Activated CD4-positive, alpha-beta memory T cell treated with anti-CD3 and anti-CD28 coated beads for 36 hours (primary cell): Measurements from ENCODE around the gene MICAL3. TPM values are rescaled to one million over a fixed set of nuclear protein-coding genes. Genes with fewer than 3 reads are reported as not detected.
"Not testable (repeated sequence)": the region's sequence is repeated elsewhere in the genome, so short reads cannot be mapped to it uniquely, and the experiment has no call there.

Experiments
- CTCF ChIA-PET: fragments of 350-600 bp; sonication (Branson Sonifier 250); formaldehyde crosslinking; loops from one replicate; lab custom pipeline; 2021; ENCODE audit warnings: antibody characterized with exemption, inconsistent platforms; lab: Charles Lee
- POLR2A ChIA-PET: fragments of 350-600 bp; sonication (Branson Sonifier 250); formaldehyde crosslinking; loops from one replicate; lab custom pipeline; 2021; ENCODE audit warnings: antibody characterized with exemption; lab: Charles Lee
- DNase-seq: peaks from one replicate; pipeline ENCODE4 v3.0.0-alpha.2; 2020
- H3K27ac Mint-ChIP-seq: one replicate; pipeline ENCODE4 v1.8.0; 2021; ENCODE audit warnings: mixed read lengths
- H3K27me3 Mint-ChIP-seq: one replicate; pipeline ENCODE4 v1.8.0; 2021; ENCODE audit warnings: mixed read lengths
- H3K36me3 Mint-ChIP-seq: one replicate; pipeline ENCODE4 v1.8.0; 2021; ENCODE audit warnings: mixed read lengths
- H3K4me1 Mint-ChIP-seq: one replicate; pipeline ENCODE4 v1.8.0; 2021; ENCODE audit warnings: low read depth, mixed read lengths
- H3K4me3 Mint-ChIP-seq: one replicate; pipeline ENCODE4 v1.8.0; 2021; ENCODE audit warnings: mild to moderate bottlenecking, mixed read lengths
- H3K9me3 Mint-ChIP-seq: one replicate; pipeline ENCODE4 v1.8.0; 2021; ENCODE audit warnings: mixed read lengths
- intact Hi-C: fragments of 100-400 bp; cut with micrococcal nuclease; formaldehyde crosslinking; loops from one replicate; pipeline ENCODE4 v1.15.1; 2023
- total RNA-seq, 2 experiments: library from RNA; stranded (reverse); gene quantifications; one replicate each; pipeline ENCODE4 v1.2.3, GENCODE V29; 2021

Gene MICAL3
- total RNA-seq, 2 experiments from 2014 or later: 29.7 to 37.2 TPM

DNA sequence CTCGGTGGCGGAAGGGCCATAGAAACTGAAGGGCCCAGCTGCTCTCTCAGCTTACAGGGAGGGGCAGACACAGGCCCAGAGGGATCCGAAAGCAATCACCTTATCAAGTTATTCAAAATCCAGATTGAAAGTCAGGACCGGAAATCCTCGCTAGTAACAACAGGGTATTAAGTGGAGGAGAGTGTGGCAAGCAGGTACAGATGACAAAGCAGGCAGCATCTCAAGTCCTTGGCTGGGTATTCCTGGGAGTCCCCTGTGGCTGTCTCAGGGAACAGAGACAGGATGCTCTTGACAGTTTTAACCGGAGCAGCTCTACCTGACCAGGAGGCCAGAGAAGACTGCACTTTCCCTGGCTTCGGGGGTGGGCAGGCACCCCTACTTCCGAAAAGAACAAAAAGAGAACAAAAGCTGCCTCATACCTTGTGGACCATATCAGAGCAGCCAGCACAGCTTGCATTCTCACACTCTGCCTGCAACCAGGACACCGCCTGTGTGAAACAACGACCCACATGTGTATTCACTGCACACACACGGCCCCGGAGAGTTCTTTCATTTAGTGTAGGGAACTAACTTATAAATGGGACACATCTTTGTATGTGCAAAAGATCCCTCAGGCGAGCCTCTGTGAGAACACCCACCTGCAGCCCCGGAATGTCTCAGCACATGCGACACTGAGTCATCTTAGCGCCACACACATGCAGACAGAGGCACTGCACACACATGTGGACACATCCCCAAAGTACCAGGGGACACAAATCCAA is 78.3 kb downstream of the MICAL3 start:
- Mint-ChIP-seq H3K27ac (no peak overlapping the region), H3K4me3 (no peak overlapping the region), H3K36me3 (no peaks in the 10 kb centered on the region), H3K27me3 (no peaks in the 10 kb centered on the region), H3K4me1 (peaks cover 16% of the 10 kb centered on the region), H3K9me3 (no peaks in the 10 kb centered on the region)
- POLR2A ChIA-PET: no interaction called here
- CTCF ChIA-PET: no interaction called here
- intact Hi-C loops: no loop called here
- no peak for DNase-seq

DNA sequence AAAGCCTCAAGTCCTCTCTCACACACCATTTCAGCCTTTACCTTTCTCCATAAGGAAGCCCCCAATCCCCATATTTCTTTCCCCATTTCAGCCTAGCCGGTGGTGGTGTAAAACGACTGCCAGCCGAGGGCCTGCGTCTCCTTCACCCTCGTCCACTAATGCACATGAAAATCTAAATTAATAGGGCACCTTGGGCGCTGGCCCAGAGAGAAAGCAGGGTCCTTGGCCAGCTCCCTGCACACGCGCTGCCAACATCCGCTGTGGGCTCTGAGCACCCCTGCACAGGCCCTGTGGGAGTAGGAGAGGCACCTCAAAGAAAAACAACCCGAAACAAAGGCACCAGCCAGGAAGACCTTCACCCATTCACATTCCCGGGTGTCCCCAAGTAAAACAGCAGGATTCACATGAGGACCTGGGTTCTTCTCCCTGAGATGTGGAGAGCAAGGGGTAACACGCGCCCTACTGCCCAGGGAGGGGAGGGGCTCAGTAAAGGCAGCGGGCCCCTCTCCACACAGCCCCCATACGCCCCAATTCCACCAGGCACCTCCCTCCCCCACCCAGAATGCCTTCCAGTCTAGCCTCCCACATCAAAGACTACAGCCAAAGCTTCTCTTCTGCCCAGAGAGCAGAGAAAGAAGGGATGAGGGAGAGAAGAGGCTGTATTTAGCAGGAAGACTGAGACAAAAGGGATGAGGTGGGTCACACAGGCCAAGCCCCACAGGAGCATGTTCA is 79.0 kb downstream of the MICAL3 start:
- no peaks in the 10 kb centered on the region for H3K27me3 Mint-ChIP-seq
- ChIA-PET CTCF (no interaction called here), POLR2A (no interaction called here)
- H3K36me3 Mint-ChIP-seq: no peaks in the 10 kb centered on the region
- no peak for DNase-seq
- H3K4me3 Mint-ChIP-seq: no peak overlapping the region
- no peaks in the 10 kb centered on the region for H3K9me3 Mint-ChIP-seq
- intact Hi-C loops: no loop called here
- peaks cover 16% of the 10 kb centered on the region for H3K4me1 Mint-ChIP-seq
- no peak overlapping the region for H3K27ac Mint-ChIP-seq

DNA sequence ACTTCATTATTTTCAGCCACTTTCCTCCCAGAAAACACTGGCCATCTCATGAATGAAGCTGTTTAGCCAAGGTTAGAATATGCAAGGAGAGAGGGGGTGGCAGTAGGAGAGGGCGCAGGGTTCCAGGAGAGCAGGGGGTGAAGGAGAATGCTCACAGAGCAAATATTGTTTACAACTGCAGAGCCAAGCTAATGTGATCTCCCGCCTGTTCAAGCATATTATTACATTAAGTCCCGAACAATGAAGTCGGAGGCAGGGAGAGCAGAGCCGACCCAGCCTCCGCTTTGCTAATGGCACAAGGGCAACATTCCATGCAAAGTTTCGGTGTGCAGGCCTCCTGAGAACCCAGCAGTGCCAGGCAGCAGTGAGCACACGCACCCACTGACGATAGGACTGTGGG is 80.1 kb downstream of the MICAL3 start:
- H3K9me3 Mint-ChIP-seq: no peaks in the 10 kb centered on the region
- peaks cover 11% of the 10 kb centered on the region for H3K4me1 Mint-ChIP-seq
- POLR2A ChIA-PET: no interaction called here
- intact Hi-C loops: no loop called here
- CTCF ChIA-PET: no interaction called here
- H3K36me3 Mint-ChIP-seq: no peaks in the 10 kb centered on the region
- no peak for DNase-seq
- H3K4me3 Mint-ChIP-seq: no peak overlapping the region
- no peaks in the 10 kb centered on the region for H3K27me3 Mint-ChIP-seq
- no peak overlapping the region for H3K27ac Mint-ChIP-seq

DNA sequence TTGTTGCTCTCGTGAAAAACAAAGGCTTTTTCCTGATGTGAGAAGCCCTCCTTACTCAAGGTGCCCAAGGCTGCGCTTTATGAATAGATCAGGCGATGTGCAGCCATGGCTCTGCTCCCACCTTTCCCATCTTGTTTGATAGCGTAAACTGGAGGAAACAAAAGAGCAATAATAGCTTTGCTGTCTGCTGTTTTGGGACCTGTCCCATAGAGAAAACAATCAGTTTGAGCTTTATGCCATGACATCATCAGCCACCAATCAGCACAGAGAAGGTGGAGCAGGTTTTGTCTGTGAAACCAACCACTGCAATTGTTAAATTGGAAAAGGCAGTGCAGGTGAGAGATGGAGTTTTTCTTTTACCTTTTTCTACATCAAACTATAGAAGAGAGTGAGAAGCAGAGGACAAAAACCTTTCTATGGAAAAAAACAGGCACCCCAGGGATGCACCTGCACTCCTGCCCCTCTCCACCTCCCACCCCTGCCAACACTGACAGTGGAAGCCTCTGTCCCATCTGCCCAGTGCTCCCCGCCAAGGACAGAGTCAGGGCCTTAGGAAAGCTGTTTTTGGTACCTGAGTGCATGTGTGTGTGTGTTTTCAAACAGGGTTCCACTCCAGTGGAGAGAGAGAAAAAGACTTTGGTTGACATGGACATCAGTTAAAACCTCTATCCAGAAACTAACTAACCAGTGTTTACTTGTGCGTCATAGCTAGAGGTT is 80.7 kb downstream of the MICAL3 start:
- Mint-ChIP-seq H3K4me3 (no peak overlapping the region), H3K36me3 (no peaks in the 10 kb centered on the region), H3K27me3 (no peaks in the 10 kb centered on the region), H3K4me1 (peaks cover 10% of the 10 kb centered on the region), H3K27ac (no peak overlapping the region), H3K9me3 (no peaks in the 10 kb centered on the region)
- ChIA-PET POLR2A (no interaction called here), CTCF (no interaction called here)
- intact Hi-C loops: no loop called here
- DNase-seq: no peak

DNA sequence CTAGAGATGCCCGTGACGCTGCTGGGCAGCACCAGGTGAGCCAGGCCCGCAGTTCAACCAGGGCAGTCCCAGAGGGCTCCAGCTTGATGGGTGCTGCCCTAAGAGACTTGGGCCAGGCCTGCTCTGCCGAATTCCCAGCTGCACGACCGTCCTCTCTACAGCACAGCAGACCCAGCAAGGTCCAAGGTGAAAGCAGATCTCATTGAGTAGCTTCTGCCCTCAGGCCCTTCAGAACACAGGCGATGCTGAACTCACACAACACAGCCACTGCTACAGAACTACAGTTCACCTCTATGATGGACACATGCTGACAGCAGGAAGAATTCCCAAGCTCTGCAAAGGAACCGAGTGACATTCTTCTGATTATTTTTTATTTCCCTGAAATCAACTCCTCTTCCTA is 81.6 kb downstream of the MICAL3 start:
- intact Hi-C loops: no loop called here
- Mint-ChIP-seq H3K36me3 (no peaks in the 10 kb centered on the region), H3K9me3 (no peaks in the 10 kb centered on the region), H3K27ac (no peak overlapping the region), H3K4me1 (peaks cover 6% of the 10 kb centered on the region), H3K27me3 (no peaks in the 10 kb centered on the region), H3K4me3 (no peak overlapping the region)
- CTCF ChIA-PET: no interaction called here
- DNase-seq: no peak
- POLR2A ChIA-PET: no interaction called here

DNA sequence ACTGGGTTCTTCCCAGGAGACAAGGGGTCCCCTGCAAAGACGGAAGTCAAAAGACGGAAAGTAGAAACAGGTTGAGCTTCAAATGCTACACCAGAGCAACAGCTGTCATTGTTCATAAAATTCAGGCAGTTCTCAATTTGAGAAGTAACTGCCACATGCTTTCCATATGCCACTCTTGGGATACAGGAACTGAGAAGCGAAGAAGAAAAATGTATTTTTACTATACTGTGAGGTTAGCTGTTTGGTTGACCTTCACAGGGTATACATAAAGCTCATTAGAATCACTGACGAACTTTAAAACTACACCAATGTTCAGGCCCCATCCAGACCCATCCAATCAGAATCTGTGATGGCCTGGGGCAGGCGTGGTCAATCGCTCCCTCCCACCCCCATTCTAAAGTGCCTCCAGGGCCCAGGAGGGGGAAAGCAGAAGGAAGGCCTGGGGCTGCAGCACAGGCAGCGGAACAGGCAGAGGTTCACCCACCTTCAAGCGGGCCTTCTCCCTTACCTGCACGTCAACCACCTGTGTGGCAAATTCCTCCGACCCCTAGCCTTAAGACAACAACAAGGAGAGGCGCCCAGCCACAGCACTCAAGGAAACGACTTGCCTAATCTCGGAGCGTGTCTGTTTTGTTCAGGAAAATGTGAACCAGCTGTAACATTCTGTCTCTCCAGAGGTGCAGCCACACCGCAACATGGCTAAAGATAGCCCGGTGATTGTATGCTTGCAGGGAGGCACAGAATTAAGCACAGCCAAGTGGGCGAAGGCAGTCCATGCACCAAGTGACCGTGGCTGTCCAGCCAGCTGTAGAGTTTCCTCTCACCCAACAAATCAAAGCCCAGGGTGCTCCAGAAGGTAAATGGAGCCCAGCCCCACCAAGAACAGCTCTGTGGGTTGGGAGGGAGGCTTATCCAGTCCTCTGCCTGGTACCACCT is 82.6 kb downstream of the MICAL3 start:
- Mint-ChIP-seq H3K4me1 (peaks cover 2% of the 10 kb centered on the region), H3K27ac (no peak overlapping the region), H3K9me3 (no peaks in the 10 kb centered on the region), H3K36me3 (peaks cover 6% of the 10 kb centered on the region), H3K4me3 (no peak overlapping the region), H3K27me3 (no peaks in the 10 kb centered on the region)
- intact Hi-C loops: no loop called here
- DNase-seq: no peak
- CTCF ChIA-PET: no interaction called here
- POLR2A ChIA-PET: no interaction called here

DNA sequence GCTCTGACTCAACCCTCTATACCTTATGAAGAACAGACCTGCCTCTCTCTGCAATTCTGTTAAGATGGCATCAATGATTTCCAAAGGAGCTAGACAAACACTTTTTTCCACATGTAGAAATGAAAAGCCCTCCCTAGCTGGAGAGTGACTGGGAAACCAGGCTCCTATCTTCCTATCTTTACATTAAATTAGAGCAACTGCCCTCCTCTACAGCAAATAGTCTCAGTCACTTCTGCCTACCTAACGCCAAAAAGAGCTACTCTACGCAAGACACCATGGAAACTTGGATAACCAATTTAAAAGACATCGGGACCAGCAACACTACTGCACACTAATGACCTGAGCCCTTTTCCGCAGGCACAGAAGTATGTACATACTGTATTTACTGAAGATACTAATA is 84.8 kb downstream of the MICAL3 start:
- ChIA-PET CTCF (no interaction called here), POLR2A (no interaction called here)
- H3K27me3 Mint-ChIP-seq: no peaks in the 10 kb centered on the region
- intact Hi-C loops: no loop called here
- H3K27ac Mint-ChIP-seq: no peak overlapping the region
- peaks cover 4% of the 10 kb centered on the region for H3K4me1 Mint-ChIP-seq
- no peak overlapping the region for H3K4me3 Mint-ChIP-seq
- no peak for DNase-seq
- no peaks in the 10 kb centered on the region for H3K9me3 Mint-ChIP-seq
- H3K36me3 Mint-ChIP-seq: peaks cover 7% of the 10 kb centered on the region

DNA sequence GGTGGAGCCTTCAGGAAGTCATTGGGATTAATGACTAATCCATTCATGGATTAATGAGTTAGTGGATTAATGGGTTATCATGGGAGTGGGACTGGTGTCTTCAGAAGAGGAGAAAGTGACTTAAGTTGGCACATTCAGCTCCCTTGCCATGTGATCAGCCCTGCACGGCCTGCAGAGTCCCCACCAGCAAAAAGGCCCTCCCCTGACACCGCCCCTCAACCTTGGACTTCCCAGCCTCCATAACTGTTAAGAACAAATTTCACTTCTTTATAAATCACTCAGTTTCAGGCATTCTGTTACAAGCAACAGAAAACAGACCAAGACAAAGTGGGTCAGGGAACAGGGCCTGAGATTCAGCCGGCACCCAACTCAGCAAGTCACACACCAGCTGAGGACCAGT is 85.3 kb downstream of the MICAL3 start:
- no peak for DNase-seq
- H3K36me3 Mint-ChIP-seq: peaks cover 7% of the 10 kb centered on the region
- ChIA-PET CTCF (no interaction called here), POLR2A (no interaction called here)
- intact Hi-C loops: no loop called here
- peaks cover 10% of the 10 kb centered on the region for H3K4me1 Mint-ChIP-seq
- H3K27ac Mint-ChIP-seq: no peak overlapping the region
- H3K27me3 Mint-ChIP-seq: no peaks in the 10 kb centered on the region
- no peak overlapping the region for H3K4me3 Mint-ChIP-seq
- no peaks in the 10 kb centered on the region for H3K9me3 Mint-ChIP-seq

DNA sequence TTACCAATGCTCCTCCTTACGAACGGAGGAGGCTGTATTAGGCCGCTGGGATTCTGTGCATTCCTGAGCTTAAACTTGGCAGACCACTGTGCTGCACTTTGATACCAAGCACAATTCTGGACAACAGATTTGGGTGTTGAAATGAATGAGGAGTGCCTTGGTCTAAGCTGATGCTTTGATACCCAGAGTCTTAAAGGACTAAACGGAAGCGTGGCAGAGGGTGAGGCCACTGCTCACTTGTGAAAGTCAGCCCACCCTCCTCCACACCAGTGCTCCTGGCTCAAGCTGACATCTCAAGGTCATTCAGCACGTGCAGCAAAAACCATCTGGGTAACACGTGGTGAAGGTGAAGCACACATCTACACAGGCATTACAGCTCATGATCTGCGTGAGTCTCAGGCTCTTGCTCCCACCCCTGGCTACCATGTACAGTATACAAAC is 85.9 kb downstream of the MICAL3 start:
- intact Hi-C loops: no loop called here
- Mint-ChIP-seq H3K36me3 (peaks cover 7% of the 10 kb centered on the region), H3K9me3 (no peaks in the 10 kb centered on the region), H3K27ac (no peak overlapping the region), H3K4me3 (no peak overlapping the region), H3K4me1 (peaks cover 15% of the 10 kb centered on the region), H3K27me3 (no peaks in the 10 kb centered on the region)
- DNase-seq: no peak
- ChIA-PET POLR2A (no interaction called here), CTCF (no interaction called here)

DNA sequence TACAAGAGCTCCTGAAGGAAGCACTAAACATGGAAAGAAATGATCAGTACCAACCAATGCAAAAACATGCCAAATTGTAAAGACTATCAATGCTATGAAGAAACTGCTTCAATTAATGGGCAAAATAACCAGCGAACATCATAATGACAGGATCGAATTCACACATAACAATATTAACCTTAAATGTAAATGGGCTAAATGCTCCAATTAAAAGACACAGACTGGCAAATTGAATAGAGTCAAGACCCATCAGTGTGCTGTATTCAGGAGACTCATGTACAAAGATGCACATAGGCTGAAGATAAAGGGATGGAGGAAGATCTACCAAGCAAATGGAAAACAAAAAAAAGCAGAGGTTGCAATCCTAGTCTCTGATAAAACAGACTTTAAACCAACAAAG is 91.9 kb downstream of the MICAL3 start:
- H3K4me3 Mint-ChIP-seq, H3K27ac Mint-ChIP-seq, CTCF ChIA-PET, intact Hi-C loops, DNase-seq, H3K36me3 Mint-ChIP-seq, H3K27me3 Mint-ChIP-seq, POLR2A ChIA-PET, H3K9me3 Mint-ChIP-seq: not testable (repeated sequence)
- H3K4me1 Mint-ChIP-seq: peaks cover 34% of the 10 kb centered on the region

DNA sequence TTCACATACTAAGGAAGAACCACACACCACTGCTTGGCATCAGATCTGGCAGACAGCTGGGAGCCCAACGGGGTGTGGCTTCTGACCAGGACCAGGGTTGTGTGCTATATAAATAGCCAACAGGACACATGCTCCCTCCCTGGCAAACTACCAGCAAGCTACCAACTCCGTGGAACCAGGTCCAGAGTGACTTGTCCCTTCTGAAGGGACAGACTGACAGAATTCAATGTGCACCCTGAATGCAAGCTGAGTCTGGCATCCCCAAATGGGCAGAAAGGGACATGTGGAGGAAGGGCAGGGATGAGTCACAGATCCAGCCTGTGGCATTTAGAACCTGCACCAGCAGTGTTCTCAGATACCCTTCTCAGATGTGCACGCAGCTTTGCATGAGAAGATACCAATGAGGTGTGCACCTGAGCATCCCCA is 92.9 kb downstream of the MICAL3 start:
- Mint-ChIP-seq H3K36me3 (peaks cover 2% of the 10 kb centered on the region), H3K27ac (no peak overlapping the region), H3K9me3 (no peaks in the 10 kb centered on the region), H3K4me1 (peaks cover 34% of the 10 kb centered on the region), H3K27me3 (no peaks in the 10 kb centered on the region), H3K4me3 (no peak overlapping the region)
- POLR2A ChIA-PET: no interaction called here
- intact Hi-C loops: no loop called here
- no peak for DNase-seq
- CTCF ChIA-PET: no interaction called here
